ENCODE results near the gene HOMER2. TPM values are rescaled to one million over a fixed set of nuclear protein-coding genes. Genes with fewer than 3 reads are reported as not detected.

Gene HOMER2
- total RNA-seq, 3 donors from 2014 or later, result 6.1 to 295 (median 77.7) TPM

DNA sequence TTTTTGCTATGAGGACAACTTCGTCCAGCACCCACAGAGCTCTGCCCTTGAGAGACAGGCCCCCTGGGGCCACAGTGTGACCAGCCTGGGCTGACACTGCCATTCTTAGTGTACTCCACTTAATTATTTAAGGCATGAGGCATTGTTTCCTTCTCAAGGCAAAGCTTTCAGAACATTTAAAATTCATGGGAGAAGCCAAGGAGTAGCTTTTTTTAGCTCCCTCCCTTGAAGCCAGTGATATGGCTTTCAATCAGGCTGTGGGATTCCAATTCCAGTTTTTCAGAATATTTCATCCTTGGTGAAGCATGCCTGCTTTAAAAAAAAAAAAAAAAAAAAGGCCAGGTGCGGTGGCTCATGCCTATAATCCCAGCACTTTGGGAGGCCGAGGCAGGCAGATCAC, 21.3 kb downstream of the HOMER2 start:
- no peaks in the 10 kb centered on the region for H3K4me1 ChIP-seq
- H3K4me3 ChIP-seq, result no peak overlapping the region
- H3K36me3 ChIP-seq, result no peaks in the 10 kb centered on the region
- intact Hi-C loops (cut with DNase I; ENCODE audit: low total_unique reads), result no loop called here
- no peaks in the 10 kb centered on the region for H3K27me3 ChIP-seq
- no peak for TF ChIP-seq POLR2AphosphoS5 (IDR thresholded peaks at IDR 0.05)
- TF ChIP-seq POLR2A (IDR thresholded peaks at IDR 0.05), result no peak
- no peak overlapping the region for H3K27ac ChIP-seq
- no peak for DNase-seq (ENCODE audit: low spot score in 2 of 2)
- no peaks in the 10 kb centered on the region for H3K9me3 ChIP-seq

DNA sequence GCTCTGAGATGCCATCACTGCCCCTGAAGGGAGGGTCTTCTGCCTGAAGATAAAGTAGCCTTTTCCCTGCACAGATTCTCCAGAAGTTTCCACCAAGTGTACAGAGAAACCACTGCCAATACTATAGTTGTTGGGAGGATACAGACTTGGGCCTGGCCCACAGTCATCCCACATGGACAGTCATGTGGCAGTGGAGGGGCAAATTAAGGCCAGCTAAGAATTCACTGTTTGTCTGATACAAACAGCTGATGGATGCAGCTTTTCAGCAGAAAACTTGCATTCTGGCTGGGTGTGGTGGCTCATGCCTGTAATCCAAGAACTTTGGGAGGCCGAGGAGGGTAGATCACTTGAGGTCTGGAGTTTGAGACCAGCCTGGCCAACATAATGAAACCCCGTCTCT, 22.1 kb downstream of the HOMER2 start:
- no peak overlapping the region for H3K27ac ChIP-seq
- intact Hi-C loops (cut with DNase I; ENCODE audit: low total_unique reads), result no loop called here
- H3K36me3 ChIP-seq, result no peaks in the 10 kb centered on the region
- no peaks in the 10 kb centered on the region for H3K9me3 ChIP-seq
- no peaks in the 10 kb centered on the region for H3K4me1 ChIP-seq
- no peak overlapping the region for H3K4me3 ChIP-seq
- H3K27me3 ChIP-seq, result no peaks in the 10 kb centered on the region
- no peak for DNase-seq (ENCODE audit: low spot score in 2 of 2)
- no peak for TF ChIP-seq POLR2A (IDR thresholded peaks at IDR 0.05)

DNA sequence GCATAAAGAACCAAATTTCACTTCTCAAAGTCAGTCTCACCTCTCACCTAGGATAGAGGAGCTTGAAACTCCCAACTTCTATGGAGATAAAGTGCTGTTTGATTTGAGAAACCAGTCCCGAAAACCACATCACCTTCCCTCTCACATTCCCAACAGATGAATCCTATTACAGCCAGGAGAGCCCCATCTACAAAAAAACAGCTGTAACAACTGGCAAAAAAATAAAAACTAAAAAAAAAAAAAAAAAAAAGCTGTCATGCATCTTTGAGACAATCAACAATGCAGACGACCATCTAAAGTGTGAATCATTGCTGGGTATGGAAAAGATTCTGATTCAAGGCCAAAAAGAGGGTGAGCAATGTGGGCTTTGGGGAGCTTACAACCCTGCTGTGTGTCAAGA, 23.8 kb downstream of the HOMER2 start:
- H3K27ac ChIP-seq, result no peak overlapping the region
- no peaks in the 10 kb centered on the region for H3K27me3 ChIP-seq
- no peak for TF ChIP-seq POLR2AphosphoS5 (IDR thresholded peaks at IDR 0.05)
- TF ChIP-seq, protein P1, sequence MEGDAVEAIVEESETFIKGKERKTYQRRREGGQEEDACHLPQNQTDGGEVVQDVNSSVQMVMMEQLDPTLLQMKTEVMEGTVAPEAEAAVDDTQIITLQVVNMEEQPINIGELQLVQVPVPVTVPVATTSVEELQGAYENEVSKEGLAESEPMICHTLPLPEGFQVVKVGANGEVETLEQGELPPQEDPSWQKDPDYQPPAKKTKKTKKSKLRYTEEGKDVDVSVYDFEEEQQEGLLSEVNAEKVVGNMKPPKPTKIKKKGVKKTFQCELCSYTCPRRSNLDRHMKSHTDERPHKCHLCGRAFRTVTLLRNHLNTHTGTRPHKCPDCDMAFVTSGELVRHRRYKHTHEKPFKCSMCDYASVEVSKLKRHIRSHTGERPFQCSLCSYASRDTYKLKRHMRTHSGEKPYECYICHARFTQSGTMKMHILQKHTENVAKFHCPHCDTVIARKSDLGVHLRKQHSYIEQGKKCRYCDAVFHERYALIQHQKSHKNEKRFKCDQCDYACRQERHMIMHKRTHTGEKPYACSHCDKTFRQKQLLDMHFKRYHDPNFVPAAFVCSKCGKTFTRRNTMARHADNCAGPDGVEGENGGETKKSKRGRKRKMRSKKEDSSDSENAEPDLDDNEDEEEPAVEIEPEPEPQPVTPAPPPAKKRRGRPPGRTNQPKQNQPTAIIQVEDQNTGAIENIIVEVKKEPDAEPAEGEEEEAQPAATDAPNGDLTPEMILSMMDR (IDR thresholded peaks at IDR 0.05), result no peak
- no peak for TF ChIP-seq POLR2A (IDR thresholded peaks at IDR 0.05)
- intact Hi-C loops (cut with DNase I; ENCODE audit: low total_unique reads), result no loop called here
- no peak overlapping the region for H3K4me3 ChIP-seq
- no peaks in the 10 kb centered on the region for H3K4me1 ChIP-seq
- no peak for DNase-seq (ENCODE audit: low spot score in 2 of 2)
- no peaks in the 10 kb centered on the region for H3K36me3 ChIP-seq
- no peaks in the 10 kb centered on the region for H3K9me3 ChIP-seq

DNA sequence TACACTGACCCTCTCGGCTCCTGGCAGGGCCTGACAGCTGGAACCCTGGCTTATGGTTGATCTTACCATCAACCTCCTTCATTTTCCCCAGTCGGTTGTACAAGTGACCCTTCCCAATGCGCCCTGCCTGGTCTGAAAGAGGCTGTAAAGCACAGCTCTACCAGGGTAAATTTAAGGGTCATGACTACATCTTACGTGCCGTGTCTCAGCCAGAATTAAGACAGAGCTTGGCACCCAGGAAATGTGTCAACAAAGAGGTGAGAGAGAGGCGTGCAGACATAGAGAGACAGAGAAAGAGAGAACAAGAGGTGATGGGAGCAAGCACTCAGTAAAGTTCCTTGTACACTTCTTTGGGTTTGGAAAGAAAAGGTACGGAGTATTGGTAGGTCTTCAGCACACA, 28.8 kb downstream of the HOMER2 start:
- H3K9me3 ChIP-seq, result no peaks in the 10 kb centered on the region
- intact Hi-C loops (cut with DNase I; ENCODE audit: low total_unique reads), result no loop called here
- no peak for DNase-seq (ENCODE audit: low spot score in 2 of 2)
- no peaks in the 10 kb centered on the region for H3K27me3 ChIP-seq
- H3K36me3 ChIP-seq, result no peaks in the 10 kb centered on the region
- H3K4me1 ChIP-seq, result no peaks in the 10 kb centered on the region
- H3K27ac ChIP-seq, result no peak overlapping the region
- H3K4me3 ChIP-seq, result no peak overlapping the region
- TF ChIP-seq POLR2AphosphoS5 (IDR thresholded peaks at IDR 0.05), result no peak
- TF ChIP-seq POLR2A (IDR thresholded peaks at IDR 0.05), result no peak

DNA sequence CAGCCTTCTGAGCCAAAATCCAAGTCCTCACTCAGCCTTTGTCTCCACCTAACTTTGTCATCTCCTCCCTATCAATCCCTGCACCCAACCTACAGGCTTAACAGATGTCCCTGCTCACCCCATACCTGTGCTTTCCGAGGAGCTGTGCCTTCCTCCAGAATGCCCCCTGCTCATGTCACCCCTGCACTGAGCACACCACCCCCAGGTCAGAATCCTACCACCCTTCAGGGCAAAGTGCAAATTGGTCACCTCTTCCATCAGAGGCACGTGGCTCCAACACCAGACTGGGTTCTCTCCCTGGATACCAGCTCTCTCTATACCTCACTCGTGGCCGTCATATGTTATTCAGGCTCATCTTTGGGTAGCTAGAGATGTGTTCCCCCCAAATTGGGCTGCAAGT, 29.8 kb downstream of the HOMER2 start:
- Histone ChIP-seq H3K36me3 (no peaks in the 10 kb centered on the region), H3K4me3 (no peak overlapping the region), H3K27ac (peak overlapping the region in 1 of 2 donors; percentile 54), H3K4me1 (no peaks in the 10 kb centered on the region), H3K9me3 (no peaks in the 10 kb centered on the region), H3K27me3 (no peaks in the 10 kb centered on the region)
- no peak for DNase-seq (ENCODE audit: low spot score in 2 of 2)
- TF ChIP-seq POLR2A (IDR thresholded peaks at IDR 0.05), result no peak
- peak in 1 of 3 donors; percentile 14 for TF ChIP-seq POLR2AphosphoS5 (IDR thresholded peaks at IDR 0.05)
- intact Hi-C loops (cut with DNase I; ENCODE audit: low total_unique reads), result no loop called here

DNA sequence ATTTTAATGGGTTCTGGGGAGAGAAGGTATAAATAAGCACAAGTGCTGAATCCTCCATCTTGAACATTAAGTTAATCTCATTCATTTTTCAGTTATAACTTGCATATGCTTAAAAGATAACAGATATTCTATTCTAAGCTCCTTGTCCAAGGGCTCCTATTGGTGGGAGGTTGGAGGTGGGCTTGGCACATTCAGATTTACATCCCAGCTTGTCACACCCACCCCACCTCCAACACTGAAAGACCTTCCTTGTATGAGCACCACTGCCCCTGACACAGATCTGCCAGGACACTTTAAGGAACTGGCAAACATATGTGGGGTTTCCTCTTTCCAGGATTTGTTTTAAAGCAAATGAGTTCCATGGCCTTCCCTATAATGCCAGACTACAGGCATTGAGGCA, 30.6 kb downstream of the HOMER2 start:
- intact Hi-C loops (cut with DNase I; ENCODE audit: low total_unique reads), result no loop called here
- DNase-seq (ENCODE audit: low spot score in 2 of 2), result no peak
- no peaks in the 10 kb centered on the region for H3K9me3 ChIP-seq
- no peak overlapping the region for H3K4me3 ChIP-seq
- H3K36me3 ChIP-seq, result no peaks in the 10 kb centered on the region
- no peaks in the 10 kb centered on the region for H3K27me3 ChIP-seq
- H3K4me1 ChIP-seq, result no peaks in the 10 kb centered on the region
- peak overlapping the region in 1 of 2 donors; percentile 83 for H3K27ac ChIP-seq
- no peak for TF ChIP-seq POLR2AphosphoS5 (IDR thresholded peaks at IDR 0.05)
- TF ChIP-seq, protein P1 (IDR thresholded peaks at IDR 0.05), result no peak
- TF ChIP-seq POLR2A (IDR thresholded peaks at IDR 0.05), result no peak

DNA sequence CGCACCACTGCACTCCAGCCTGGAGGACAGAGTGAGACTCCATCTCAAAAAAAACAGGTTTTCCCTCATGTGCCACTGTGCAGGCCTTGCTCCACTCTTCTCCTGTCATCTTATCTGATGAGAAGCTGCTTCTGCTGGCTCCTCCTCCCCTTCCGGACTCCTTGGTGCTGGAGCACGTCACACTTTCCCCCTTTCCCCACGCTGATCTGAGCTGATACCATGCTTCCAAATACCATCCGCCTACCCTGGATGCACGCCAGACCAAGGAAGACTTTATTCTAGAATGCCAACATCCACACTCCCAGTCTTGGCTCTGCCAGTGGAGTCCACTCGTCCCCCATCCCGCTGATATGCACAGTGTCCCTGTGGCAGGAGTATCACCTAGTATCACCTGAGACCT, 31.3 kb downstream of the HOMER2 start:
- peak; percentile 41 to 68 for DNase-seq (ENCODE audit: low spot score in 2 of 2)
- H3K4me1 ChIP-seq, result no peaks in the 10 kb centered on the region
- intact Hi-C loops (cut with DNase I; ENCODE audit: low total_unique reads), result no loop called here
- no peaks in the 10 kb centered on the region for H3K36me3 ChIP-seq
- no peak for TF ChIP-seq POLR2AphosphoS5 (IDR thresholded peaks at IDR 0.05)
- TF ChIP-seq POLR2A (IDR thresholded peaks at IDR 0.05), result no peak
- TF ChIP-seq, protein P1 (IDR thresholded peaks at IDR 0.05), result no peak
- H3K4me3 ChIP-seq, result no peak overlapping the region
- peak overlapping the region; percentile 50 to 83 for H3K27ac ChIP-seq
- no peaks in the 10 kb centered on the region for H3K27me3 ChIP-seq
- H3K9me3 ChIP-seq, result no peaks in the 10 kb centered on the region
